Measurements from ENCODE around the gene FYB1.

FYB1 gene

GRCh38 chr5:39158127-39158593 lies 61.2 kb downstream of the FYB1 start:
- no peak for DNase-seq

- DNase-seq, result no peak
These were observed 61.7 kb downstream of the FYB1 start for GRCh38 chr5:39157701-39158100.

DNA sequence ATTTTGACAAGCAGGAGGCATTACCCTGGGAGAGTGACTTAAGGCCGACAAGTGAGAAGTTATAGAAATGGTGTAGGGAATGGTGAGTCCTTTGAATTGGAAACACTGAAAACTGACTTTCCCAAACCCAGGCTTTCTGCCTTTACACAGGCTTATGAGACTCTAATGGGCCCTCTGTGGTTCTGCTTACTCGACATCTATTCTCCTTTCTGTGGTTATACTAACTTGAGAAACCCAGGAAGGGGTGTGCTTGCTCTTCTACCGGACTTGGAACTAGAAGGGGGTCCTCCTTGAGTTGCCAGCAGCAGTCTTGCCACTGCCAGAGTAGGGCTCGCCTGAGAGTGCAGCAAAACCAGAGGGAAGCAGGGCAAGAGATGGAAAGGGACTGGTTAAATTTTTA lies 63.3 kb downstream of the FYB1 start:
- no peak for DNase-seq

DNA sequence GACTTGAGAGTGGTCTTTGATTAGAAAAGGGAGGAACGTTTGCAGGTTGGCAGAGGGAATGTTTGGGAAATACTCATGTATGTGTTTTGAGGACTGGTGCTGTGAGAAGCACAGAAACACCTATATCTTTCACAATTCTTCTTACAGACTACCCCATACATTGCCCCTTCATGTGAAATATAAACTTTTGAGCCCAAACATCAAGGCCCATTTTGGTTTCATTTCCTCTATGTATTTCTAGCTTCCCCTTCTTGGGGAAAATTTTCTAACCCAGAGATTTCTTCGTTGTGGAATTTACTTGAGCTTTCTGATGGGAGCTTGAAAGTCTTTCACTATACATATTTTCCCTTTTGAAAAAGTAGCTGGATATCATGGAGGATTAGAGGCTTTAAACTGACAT lies 67.6 kb downstream of the FYB1 start:
- no peak for DNase-seq

- no peak for DNase-seq
These were observed 69.4 kb downstream of the FYB1 start for GRCh38 chr5:39149966-39150365.

- no peak for DNase-seq
These were observed 70.3 kb downstream of the FYB1 start for GRCh38 chr5:39148983-39149534.

GRCh38 chr5:39146831-39147540 lies 72.4 kb downstream of the FYB1 start:
- no peak for DNase-seq

GRCh38 chr5:39143151-39143860 lies 76.1 kb downstream of the FYB1 start:
- no peak for DNase-seq

DNA sequence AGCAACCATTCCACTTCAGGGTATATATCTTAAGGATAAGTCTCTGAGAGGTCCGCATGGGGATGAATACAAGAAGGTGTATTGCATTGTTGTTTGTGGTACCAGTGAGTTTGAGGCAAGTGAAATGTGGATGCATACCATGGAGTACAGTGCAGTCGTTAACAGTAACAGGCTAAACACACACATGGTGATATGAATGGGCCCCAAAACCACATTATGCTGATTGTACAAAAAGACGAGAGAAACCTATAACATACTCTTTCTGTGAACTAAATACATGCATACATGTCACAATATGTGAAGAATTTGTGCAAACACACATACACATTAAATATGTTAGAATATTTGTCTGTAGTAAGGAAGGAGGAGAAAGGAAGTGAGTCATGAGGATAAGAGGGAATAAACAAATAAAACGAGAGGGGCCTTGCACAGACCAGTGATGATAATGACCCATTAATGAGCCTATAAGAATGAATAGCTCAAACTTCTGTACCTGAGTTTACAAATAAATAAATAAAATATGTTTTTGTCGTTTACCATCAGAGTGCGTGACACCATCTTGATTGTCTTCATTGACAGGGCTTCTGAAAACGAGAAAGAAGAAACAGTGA lies 78.7 kb downstream of the FYB1 start:
- DNase-seq, result no peak

- DNase-seq, result no peak
These were observed 80.5 kb downstream of the FYB1 start for GRCh38 chr5:39138892-39139291.

DNA sequence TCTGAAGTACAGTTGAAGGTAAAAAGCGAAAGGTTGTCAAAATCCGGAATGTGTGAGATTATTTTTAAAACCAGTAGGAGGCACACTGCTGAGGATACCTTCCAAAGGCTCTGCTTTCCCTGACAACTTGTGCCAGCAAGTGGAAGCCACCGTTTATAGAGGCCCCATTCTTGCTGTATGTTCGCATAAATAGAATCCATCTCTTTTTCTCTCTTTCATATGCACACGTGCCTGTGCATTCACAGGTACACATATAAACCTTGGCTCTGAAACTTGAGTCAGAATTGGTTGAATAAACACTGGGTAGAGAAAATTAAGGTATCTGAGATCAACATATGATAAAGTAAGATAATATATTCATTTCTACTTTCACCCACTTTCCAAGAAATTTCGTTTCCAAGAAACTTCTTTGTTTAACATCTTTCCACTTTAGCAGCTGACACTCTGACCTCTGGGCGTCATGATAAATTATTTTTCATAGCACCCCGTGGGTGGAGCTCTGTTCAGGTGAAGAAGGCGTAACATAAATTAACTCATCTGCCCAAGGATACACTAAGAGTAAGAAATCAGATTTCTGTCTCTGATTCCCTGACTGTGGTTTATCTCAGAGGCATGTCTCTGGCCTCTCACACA lies 81.4 kb downstream of the FYB1 start:
- DNase-seq, result no peak

DNA sequence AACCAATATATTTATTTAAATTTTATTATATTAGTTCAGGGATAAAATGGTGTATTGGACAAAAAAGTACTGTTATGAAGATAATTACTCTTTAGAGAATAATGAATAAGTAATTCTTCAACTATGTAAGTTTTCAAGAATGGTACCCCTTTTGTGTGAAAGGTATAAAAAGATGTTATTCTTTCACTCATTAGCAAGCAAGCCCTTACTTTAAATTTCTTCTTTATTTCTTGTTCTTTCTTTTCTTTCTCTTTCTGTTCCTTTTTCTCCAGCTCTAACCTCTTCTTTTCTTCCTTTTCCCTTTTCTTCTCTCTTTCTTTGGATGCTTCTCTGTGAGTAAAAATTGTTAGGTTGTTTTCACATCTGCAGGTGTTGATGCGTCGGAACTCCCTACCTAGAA lies 82.0 kb downstream of the FYB1 start:
- no peak for DNase-seq

DNA sequence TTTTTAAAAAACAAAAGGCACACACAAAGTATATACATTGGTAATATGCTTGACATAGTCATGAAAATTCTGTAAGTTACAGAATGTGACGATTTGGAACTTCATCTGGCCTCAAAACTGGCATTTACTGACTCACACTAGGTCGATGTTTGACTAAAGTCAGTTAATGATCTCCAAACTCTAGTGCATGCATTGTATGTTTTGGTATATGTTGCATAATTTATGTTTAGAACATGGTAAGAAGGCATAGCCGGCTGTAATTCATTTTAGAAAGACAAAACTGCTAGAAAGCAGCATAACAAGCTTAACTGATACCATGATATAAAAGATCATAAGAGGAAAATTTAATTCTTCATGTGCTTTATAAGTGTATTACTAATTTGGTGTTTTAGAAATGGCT lies 86.6 kb downstream of the FYB1 start:
- no peak for DNase-seq

- no peak for DNase-seq
These were observed 87.3 kb downstream of the FYB1 start for GRCh38 chr5:39132128-39132447.

GRCh38 chr5:39131210-39132127 lies 87.9 kb downstream of the FYB1 start:
- DNase-seq, result no peak

DNA sequence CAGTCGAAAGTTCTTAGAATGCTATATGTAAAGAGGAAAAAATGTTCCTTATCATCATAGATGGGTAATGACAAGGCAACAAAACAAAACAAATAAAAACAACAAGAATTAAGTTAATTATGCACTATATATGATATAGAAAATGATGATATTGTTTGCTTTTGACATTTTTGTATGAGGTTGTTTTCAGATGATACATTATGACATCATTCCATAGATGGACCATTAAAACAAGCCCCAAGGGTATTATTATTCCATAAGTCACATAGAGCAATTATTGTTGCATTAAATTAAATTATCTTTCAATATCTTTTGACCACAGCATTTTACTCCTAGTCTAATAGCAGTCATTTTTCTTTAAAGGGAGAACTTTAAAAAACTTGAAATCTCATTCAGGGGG lies 88.6 kb downstream of the FYB1 start:
- DNase-seq, result no peak

DNA sequence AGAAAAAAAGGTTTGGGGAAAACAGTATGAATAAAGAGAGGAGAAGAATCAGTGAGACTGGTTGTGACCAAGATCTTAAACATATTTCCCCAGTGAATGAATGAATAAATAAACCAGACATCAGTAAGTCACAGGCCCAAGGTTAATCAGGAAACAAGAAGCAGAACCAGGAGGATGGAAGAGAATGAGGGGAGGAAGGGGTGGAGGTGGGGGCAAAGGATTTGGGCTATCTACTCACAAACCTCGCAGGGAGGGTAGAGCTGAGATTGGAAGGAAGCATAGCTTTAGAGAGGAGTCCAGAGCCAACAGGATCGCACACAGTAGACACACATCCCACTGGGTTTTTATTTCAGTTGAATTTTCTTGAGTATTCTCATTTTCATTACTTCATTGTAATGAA lies 97.4 kb downstream of the FYB1 start:
- no peak for DNase-seq

- no peak for DNase-seq
These were observed 98.0 kb downstream of the FYB1 start for GRCh38 chr5:39121315-39121714.

- no peak for DNase-seq
These were observed 99.3 kb downstream of the FYB1 start for GRCh38 chr5:39120052-39120420.

- DNase-seq, result no peak
These were observed 99.8 kb downstream of the FYB1 start for GRCh38 chr5:39119404-39120051.

DNA sequence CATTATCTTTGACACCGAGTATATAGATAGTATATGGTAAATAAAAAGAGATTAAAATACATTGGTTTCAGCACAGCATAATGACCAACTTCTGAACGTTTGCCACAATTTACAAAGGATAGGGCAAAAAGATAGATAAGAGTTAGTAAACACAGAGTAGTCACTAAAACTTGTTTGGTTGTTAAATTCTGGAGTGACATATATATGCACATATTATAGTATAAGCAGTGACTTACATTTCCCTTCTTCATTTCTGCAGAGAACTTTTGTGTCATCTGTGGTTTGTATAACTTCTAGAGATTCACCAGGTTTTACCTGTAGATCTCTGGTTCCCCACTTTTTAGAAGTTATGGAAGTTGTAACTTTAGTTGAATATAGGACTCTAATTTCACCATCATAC lies 100.7 kb downstream of the FYB1 start:
- no peak for DNase-seq

GRCh38 chr5:39117401-39117800 lies 102.0 kb downstream of the FYB1 start:
- no peak for DNase-seq
